GM18511 (cell line): ENCODE results near the gene MCHR2.
"Not testable (repeated sequence)": the region's sequence is repeated elsewhere in the genome, so short reads cannot be mapped to it uniquely, and the experiment has no call there.

Experiments
- ATAC-seq: cut with Tn5 transposase; IDR thresholded peaks from one replicate; pipeline ENCODE4 v1.9.1; 2021; ENCODE audit warnings: mild to moderate bottlenecking, moderate library complexity; ENCODE audit not compliant: unreplicated experiment

MCHR2 gene, protein sequence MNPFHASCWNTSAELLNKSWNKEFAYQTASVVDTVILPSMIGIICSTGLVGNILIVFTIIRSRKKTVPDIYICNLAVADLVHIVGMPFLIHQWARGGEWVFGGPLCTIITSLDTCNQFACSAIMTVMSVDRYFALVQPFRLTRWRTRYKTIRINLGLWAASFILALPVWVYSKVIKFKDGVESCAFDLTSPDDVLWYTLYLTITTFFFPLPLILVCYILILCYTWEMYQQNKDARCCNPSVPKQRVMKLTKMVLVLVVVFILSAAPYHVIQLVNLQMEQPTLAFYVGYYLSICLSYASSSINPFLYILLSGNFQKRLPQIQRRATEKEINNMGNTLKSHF

DNA sequence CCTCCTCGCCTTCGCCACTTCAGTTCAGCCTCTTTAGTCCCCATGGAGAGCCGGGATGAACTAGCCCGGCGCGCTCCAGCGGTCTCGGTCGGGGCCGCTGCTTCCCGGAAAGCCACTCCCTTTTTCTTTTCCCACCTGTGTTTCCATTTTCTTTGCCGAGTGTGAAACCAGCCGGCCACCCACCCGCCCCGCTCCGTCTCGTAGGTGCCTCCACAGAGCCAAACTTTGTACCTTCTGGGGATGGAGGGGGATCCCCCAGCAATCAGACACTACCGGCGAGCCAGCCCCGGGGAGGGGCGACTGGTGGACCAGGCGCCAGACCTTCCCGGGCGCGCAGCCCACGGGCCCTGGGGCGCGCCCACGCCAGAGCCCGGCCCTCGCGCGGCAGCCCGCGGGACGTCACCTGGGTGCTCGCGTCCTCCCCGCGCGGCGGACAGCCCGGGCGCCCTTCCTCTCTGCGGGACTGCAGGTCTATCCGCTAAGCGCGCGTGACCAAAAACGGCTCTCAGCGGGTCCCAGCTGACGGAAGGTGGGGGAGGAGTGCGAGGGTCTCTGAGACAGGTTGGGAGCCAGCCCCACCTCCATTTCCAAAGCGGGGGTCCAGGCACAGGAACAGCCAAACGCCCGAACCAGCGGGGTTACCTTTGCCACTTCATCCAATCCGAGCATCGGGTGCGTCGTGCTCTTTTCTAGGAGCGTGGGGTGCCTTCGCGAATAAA lies at the start of gene MCHR2:
MCHR2 (minus strand) TSS at position 691 of the 719 bp plus-strand sequence. CDS start 38,076 bp downstream, outside the sequence.
- no peak for ATAC-seq

DNA sequence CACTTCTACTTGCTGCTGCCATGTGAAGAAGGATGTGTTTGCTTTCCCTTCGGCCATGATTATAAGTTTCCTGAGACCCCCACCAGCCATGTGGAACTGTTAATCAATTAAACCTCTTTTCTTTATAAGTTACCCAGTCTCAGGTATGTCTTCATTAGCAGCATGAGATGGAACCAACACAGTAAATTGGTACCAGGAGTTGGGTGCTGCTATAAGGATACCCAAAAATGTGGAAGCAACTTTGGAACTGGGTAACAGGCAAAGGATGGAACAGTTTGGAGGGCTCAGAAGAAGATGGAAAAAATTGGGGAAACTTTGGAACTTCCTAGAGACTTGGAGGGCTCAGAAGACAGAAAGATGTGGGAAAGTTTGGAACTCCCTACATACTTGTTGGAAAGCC lies 44.5 kb upstream of the MCHR2 start:
- not testable (repeated sequence) for ATAC-seq

DNA sequence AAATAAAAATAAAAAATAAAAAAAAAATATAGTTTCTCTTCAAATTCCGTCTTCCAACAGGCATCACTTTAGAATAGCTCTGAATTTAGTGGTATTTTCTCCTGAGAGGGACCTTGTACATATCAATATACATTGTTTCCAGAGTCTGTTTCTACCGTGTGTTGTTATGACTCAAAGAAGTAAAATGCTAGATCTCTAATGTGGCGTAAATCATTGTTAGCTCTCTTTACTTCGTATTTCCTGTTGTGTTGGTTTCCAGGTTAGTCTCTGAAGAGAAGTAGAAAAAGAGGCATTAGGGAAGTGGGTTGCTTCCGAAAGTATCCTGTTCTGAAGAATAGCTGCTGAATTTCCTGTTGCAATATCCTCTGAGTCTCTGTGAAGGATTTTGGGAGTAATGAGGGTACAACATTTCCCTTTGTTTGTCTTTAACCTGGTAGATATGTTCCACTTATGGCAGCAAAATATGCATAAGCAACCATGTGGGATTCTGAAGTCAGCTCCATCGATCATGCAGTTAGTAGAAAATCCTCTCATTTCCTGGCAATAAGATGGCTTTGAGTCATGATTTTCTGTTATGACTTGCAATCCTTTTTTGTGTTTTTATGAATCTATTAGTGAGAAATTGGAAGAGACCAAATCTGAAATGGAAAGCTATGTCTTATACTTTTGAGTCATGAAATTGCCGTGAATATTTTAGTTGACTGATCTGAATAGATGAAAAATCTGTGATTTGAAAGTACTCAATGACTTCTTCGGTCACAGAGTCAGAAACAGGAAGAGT lies 42.0 kb upstream of the MCHR2 start:
- ATAC-seq, result peak; percentile 86

DNA sequence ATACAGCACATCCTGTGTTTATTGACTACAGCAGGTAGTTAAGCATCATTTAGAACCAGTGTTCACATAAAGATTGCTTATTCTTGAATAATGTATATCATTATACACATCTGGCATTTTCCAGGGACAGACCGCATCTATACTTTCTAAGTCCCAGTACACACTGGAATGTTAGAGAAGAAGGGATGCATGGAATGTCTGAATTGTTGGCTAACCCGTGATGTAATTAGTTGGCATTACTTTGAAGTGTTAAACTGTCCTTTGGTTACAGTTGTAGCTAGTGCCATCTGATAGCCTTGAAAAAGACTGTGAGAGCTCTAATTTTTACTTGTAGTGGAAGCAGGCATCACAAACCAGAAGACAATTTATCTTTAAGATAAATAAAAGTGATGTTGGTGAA lies 29.8 kb upstream of the MCHR2 start:
- no peak for ATAC-seq

DNA sequence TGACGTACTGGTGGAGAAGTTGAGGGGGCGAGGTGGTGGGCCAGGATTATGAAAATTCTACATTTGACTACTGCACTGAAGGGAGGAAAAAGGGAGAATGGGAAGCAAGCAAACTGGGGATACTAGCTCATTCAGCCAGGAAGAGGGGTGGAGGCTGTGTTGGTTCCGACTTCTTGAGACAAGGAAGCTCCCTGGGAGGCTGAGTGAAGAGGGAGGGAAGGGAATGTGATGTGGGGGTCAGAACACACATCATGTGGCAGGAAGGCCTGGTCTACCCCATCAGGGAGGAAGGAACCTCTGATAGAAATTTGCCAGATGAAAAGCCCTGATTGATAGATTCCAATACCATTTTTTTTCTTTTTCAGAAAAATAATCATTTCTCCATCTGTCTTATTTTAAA lies 28.8 kb upstream of the MCHR2 start:
- no peak for ATAC-seq

DNA sequence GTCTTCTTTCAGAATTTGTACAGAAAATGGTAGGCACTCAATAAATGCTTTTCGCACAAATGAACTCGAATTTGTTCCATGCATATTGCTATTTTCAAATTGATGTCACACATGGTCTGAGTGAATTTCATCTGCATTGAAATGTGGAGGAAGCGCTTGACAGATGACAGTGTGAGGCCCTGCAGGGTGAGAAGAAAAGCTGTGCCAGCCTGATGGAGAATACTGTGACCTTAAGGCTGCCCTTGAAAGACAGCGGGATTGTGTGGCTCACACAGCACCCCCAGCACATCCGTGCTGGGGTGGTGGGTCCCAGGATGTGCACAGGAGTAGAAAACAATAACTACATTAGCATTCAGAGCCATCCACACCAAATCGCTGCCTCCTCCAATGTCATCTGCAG lies 14.8 kb upstream of the MCHR2 start:
- no peak for ATAC-seq

DNA sequence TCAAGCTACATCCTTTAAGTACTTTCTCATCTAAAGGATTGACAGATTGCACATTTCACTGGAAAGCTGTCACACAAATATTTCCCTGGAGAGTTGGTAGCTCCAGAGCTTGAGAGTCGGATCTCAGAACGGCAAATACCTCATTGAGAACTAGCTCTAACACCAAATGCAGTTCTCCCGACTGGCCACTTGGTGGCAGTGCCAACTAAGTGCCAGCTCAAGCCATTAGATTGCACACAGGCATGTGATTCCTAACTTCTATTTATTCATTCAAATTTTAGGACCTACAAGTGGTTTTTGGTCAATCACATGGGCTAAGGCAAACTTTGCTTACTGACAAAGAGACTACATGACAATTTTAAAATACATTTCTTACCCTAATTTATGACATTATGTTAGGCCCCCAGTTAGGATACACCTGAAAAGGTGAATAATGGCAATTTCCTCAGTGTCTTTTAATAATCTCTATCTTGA lies 7.9 kb upstream of the MCHR2 start:
- peak; percentile 93 for ATAC-seq

DNA sequence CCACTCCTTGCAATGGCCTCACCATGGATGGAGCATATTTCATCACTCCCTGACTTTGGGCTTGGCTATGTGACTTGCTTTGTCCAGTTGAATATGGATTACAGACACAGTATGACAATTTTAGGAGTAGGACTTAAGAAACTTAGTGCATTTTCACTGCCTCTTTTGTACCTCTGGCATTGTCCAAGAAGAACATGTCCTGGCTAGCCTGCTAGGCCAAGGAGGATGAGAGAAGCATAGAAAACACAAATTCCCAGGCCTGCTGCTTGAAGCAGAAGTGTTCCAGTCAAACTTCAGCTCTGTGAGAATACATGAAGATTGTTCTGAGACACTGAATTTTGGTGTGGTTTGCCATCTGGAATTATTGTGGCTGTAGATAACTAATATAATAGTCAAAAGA lies 3.1 kb upstream of the MCHR2 start:
- no peak for ATAC-seq

DNA sequence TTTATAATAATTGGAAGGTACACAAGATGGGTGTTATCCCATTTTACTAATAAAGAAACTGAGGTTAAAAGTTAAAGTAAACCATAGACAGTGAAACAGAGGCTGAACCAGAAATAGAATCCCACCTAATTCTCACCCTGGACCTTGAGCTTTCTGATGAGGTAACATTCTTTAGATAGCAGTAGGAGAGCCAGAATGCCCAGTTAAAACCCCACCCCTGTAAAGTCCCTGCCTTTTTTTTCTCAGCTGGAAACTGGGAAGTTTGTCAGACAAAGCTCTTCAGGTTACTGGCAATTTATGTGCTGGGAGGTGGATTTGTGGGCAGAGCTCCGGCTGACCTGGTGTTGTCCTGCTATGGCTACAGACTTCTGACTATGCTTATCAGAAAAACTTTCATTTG lies 1.9 kb upstream of the MCHR2 start:
- ATAC-seq, result no peak

DNA sequence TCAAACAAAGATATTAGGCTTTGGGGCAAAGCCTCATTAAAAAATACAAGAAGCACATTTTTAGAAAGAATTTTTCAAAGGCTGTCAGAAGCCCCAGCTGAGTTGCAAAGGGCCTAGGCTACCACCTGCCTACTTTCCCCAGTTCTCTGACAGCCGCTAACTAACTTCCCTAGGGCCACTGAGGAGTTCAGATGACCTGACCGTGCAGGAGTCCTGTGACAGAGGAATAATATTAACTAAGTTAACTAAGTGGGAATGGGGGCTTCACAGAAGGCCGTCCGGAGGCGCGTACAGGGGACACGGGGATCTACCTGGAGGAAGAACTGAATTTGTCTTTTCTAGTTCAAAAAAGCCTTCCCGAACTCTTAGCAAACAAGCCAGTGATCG lies 884 bp downstream of the MCHR2 start:
- no peak for ATAC-seq

DNA sequence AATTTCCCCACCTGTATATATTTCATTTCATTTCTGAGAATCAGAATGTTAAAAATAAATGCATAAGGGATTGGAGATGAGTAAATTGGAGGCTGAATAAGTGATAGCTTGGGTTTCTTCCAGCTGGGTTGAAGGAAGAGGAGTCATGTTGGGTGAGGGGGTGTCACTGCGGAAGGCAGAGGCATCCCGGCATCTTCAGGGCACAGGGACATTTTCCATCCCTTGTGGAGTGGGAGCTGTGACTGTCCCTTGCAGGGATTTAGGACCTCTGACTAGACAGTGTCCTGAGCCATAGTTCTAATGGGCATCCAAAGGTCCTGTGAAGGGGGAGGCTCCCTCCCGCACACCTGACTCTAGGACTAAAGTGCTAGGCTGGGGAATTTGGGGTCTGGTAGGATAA lies 2.1 kb downstream of the MCHR2 start:
- no peak for ATAC-seq

DNA sequence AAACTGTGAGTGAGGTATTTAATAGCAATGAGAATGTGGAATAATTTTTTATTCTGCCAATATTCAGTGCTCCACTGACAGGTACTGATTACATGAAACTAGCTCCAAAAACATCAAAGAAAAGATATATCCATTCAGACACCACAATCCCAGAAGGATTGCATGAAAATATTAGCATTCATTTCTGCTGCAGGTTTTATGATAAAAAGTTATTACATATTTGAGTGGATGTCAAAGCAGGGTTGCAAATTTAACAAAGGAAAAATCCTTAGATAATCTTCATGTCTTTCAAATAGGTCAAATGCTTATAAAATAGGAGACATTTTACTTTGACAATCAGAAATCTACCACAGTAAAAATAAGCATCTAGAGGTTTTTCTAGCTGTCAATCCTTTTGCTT lies 13.3 kb downstream of the MCHR2 start:
- no peak for ATAC-seq

DNA sequence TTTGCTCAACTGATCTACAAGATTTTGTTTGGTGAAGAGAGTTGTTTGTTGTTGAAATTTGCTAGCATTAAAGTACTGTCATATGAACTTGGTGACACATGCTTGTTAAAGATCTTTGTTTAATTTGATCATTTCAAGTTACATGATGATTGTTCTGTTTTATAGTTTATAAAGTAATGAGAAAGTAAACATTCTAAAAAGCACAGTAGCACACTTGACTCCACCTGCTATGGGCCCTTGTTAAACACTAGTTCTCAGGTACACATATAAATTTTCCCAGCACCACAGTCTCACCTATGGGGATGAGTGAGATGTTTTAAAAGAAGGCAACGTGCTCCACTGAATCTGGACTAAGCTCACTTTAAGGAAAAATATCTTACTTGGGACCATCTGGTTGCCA lies 14.1 kb downstream of the MCHR2 start:
- no peak for ATAC-seq

DNA sequence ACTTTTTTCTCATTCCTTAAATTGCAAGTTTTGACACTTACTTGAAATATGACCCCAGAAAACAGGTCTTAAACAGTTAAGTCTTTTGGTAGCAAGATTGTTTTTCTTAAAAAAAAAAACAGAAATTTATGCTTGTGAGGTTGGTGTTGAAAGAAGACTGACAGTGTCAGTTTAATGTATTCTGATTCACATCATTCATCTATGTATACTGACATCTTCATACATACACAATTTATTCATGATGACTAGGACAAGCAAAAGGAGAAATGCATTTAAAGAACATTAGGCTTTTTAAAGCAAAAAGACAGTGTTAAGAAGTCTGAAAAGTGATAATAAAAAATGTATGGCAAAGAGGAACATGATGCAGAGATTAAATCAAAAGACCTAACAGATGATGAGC lies 27.0 kb downstream of the MCHR2 start:
- no peak for ATAC-seq

DNA sequence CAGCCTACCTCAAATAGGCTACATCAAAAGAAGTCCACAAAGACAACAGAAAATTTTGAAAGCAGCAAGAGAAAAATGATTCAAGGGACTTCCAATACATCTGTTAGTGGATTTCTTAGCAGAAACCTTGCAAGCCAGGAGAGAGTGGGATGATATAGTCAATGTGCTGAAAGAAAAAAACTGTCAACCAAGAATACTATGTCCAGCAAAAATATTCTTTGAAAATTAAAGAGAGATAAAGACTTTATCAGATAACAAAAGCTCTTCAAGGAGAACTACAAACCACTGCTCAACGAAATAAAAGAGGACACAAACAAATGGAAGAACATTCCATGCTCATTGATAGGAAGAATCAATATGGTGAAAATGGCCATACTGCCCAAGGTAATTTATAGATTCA lies 34.0 kb downstream of the MCHR2 start:
- ATAC-seq, result no peak

DNA sequence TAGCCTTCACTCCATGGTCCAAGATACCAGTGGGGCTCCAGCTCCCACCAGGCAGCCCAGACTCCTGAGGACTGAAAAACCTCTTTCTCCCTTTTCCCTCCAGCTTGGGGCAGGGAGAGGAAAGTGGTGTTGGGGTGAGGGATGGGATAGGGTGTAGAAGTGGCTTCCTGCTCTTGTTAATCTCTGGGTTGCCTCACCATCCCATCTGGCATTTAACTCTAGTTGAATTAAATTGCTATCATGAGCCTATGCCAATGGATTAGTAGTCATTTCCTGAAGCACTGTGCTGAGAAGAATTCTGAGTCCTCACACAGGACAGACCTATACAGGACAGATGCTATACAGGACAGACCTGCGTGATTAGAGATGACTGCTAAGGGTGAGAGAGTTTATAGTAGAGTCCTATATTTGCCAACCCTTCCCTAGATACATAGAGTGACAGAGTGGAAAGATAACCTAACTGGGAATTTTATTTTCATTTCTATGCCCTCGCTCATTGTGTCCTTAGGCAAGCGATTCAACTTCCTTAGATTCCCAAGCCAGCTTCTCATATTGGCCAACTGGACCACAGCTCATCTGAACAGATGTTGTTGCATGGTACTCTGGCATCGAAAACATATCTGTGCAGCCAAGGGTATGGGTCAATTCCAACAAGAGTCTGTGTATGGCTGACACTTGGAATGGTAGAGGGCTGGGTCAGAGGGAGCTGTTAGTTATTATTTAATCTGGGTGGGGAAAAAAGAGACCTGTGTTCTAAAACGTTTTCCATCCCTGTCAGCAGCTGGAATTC lies 42.8 kb downstream of the MCHR2 start:
- no peak for ATAC-seq

DNA sequence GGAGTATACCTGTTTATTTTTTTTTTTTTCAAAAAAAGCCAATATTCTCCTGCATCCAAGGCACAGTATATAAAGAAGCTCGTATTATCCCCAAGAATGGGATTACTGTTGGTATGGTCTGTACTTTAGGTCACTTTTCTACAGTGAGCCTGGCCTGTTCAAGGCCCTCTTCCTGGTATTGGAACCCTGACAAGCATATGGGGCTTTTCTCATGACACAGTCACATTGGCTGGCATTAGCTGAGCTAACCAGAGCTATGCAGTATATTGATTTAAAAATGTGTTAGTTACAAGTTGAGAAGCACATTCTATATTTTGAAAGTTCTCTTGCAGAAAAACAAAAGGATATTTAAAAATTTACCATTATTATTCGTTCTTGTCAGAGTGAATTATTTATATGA lies 48.0 kb downstream of the MCHR2 start:
- no peak for ATAC-seq

DNA sequence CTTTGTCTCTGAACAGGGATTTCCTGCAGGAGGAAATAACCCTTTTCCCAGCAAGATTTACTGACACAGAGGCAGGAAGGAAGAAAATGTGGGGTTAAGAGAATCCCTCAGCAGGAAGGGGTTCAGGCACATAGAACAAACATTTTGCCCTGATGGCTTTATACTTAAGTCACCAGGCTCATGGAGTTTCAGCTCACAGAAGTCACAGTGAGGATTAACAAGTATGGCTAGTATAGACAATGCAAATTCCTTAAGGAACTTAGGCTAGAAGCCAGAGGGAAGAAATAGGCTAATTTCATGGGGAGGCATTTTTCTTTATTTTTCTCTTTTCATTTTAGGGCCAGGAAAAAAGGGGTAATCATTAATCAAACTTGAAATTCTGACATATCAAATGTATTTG lies 50.2 kb downstream of the MCHR2 start:
- ATAC-seq, result no peak

DNA sequence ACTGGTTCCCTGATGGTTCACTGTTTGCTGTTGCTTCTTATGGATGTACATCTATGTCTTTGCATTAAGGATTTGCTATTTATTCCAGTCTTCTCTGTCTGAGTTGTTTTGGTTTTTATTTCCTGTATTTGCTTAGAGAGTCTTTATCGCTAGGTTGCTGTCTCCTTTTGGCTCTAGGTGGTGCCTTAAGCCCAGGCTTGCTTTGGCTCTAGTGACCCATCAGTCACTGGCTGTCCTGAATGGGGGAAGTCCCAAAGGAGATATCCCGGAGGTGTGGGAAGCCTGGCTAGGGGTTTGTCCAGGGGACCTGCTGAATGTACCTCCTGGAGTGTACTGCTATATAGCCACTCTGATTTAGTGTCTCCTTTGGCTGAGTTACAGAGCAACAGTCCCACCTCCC lies 53.4 kb downstream of the MCHR2 start:
- no peak for ATAC-seq

DNA sequence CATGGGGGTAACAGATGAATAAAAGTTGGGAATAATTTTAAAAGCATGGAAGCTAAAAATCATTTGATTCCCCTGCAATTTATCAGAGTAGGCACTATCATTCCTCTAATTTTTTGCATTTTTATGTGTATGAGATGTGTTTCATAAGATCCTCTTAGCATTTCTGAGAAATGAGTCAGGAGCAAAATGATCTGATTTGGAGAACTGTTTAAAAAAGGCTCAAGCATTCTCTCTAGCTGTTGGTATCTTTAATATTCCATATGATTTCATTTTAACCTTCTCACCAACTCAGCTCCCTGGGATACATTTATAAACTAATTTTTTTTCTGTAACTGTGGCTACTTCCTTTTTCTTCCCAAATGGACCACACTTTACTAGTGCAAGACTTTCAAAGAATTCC lies 60.9 kb downstream of the MCHR2 start:
- no peak for ATAC-seq

DNA sequence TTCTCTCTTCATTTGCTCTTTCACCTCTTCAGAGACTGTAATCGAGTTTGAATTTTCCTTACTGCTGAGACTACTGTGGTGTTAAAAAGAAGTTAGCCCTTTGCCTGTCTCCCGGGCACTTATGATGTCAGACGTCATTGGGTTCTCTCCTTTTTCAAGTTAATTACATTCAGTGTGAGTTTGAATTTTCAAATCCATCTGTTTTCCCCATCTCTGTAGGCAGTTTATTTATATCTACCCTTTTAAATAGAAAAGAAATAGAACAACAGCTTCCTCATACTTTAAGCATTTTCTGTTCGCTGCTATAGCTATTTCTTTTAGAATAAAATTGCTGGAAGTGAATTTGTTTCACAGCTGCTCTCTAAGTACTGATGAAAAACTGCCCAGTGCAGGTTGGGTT lies 81.4 kb downstream of the MCHR2 start:
- no peak for ATAC-seq
